NCI-H1092 treated with DMSO at 0.1 percent for 48 hours (cell line): ENCODE data around the gene ZCCHC24.
"Not testable (repeated sequence)": the region's sequence is repeated elsewhere in the genome, so short reads cannot be mapped to it uniquely, and the experiment has no call there.

Experiments used
- DNase-seq: peaks from one replicate; lab custom pipeline; 2025; lab: John Stamatoyannopoulos, UW

ZCCHC24 gene

GRCh38 chr10:79472449-79472848, 27.0 kb upstream of the ZCCHC24 start:
- no peak for DNase-seq

- DNase-seq: no peak
Observed at GRCh38 chr10:79471776-79472175, 26.4 kb upstream of the ZCCHC24 start.

GRCh38 chr10:79470096-79470495, 24.7 kb upstream of the ZCCHC24 start:
- no peak for DNase-seq

DNA sequence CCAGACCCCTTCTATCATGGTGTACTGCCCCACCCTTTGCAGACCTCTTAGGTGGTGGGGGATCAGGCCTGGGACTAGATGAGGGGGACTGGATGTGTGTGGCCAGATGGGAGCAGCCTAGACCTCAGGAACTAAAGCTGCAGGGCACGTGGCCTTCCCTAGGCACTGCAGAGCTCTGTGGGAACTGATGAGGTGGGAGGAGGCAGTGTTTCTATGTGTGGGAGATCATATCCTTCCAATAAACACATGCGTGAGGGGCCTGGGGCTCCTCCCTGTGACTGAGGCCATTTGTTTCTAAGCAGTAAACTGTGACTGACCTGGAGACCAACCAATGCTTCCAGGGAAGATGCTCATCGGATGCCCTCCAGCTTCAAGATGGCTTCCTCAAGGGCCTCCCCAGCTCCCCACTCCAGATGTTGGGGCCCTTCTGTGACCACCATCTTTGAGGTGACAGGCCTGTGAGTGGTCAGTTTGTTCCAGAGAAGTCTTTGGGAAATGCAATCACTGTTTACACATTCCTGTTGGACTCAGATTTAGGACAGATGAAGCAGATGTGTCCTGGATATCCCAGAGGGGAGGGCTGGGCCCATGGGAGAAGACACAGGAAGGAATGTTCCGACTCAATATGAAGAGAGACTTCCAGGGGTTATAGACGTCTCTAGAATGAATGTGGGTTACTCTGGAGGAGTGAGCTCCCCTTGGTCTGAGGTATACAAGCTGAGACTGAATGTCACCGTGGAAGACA, 23.6 kb upstream of the ZCCHC24 start:
- no peak for DNase-seq

DNA sequence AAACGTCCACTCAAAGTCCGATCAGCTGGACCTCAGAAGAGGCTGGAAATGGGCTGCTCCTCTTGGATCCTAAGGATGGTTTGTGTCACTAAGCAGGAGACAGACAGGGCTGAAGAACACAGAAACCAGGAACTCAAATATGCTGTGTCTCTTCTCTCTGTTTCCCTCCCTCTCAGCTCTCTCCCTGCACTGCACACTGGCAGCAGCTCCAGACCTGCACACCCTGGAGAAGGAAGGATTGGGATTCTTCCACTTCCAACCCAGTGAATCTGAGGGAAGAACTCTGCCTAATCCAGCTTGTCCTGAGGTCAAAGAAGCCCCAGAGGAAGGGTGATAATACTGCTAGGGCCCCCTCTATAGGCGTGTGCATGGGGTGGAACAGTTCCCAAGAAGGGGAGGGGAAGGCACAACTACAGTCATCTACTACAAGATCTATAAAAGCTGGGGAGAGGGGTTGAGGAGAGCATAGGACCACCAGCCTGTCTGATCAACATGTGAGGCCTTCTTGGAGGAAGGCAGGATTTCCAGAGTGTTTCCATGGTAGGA, 22.7 kb upstream of the ZCCHC24 start:
- no peak for DNase-seq

GRCh38 chr10:79465341-79465740, 19.9 kb upstream of the ZCCHC24 start:
- DNase-seq: no peak

GRCh38 chr10:79463578-79464496, 18.4 kb upstream of the ZCCHC24 start:
- no peak for DNase-seq

DNA sequence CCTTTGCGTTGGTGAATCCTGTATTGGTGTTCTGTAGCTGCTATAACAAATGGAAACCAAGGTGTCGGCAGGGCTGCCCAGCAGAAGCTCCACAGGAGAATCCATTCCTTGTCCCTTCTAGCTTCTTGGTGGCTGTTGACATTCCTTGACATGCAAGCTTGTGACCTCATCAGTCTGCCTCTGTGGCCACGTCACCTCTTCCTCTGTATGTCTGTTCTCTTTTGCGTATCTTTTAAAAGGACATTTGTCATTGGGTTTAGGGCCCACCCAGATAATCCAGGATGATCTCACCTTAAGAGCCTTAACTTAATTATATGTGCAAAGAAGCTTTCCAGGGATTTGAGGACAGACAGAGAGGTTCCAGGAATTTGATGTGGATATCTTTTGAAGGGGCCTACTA, 15.3 kb upstream of the ZCCHC24 start:
- DNase-seq: no peak

DNA sequence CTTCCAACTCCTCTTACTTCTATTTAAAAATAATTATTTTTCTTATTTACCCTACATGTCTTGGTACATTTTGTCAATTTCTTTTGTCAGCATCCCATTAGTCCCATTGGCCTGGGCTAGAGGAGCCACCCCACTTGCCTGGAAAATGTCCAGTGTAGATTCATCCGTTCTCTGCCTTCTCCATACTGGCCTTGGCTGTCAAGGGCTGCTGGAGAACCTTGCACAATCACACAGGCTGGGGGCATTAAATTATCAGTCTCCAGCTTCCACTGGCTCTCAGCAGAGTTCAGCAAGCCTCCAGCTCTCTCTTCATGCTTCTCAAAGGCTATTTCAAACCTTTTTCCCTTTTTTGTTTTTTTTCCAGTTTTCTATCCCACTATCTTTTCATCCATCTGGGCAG, 13.8 kb upstream of the ZCCHC24 start:
- no peak for DNase-seq

DNA sequence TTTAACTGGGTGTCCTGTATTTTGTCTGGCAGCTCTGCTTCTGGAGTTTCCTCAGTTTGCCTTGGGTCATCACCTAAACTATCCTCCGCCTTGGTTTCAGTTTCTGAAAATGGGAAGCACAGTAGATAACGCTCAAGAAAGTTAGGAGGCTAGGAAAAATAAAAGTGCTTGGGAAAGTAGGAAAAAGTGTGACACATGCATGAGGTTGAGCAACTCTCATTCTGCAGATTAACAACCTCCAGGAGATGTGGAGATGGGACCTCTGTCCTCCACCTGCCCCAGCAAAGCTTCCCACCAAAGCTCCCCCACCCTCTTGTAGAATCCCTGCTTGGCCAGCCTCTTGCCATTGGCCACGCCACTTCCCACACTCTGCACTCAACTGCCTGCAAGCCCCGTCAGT, 13.1 kb upstream of the ZCCHC24 start:
- no peak for DNase-seq

DNA sequence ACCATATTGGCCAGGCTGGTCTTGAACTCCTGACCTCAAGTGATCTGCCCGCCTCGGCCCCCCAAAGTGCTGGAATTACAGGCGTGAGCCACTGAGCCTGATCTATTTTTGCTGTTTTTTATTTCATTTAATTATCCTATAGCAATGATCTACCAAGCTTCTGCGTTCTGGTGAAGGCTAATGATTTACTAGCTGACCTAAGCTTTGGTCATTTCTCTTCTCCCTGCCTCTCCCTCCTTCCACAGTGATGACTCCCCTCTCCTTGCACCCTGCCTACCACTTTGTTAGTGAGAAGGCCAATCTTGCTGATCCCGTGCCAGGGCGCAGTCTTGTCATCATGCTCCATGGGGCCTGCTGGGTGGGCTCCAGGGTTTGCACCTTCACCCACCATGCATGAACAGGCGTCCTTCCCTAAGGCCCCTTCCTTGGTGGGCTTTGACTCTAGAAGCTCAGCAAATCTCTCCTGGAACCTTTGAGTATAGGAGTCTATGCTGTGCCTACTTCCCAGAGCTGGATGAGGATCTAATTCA, 11.9 kb upstream of the ZCCHC24 start:
- DNase-seq: no peak

GRCh38 chr10:79454259-79454658, 8.8 kb upstream of the ZCCHC24 start:
- DNase-seq: no peak

DNA sequence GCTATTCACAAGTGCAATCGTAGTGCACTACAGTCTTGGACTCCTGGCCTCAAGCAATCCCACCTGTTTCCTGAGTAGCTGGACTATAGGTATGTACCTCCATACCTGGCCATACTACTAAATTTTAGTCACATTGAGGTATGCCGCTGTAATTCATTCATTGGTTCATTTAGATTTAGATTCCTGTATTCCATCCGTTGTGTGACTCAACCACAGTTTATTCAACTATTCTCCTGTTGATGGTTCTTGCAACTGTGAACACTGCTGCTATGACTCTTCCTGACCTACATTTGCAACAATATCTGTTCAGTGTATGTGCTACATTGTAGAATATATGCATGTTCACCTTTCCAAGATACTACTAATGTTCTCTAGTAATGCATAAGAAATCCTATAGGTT, 8.0 kb upstream of the ZCCHC24 start:
- no peak for DNase-seq

DNA sequence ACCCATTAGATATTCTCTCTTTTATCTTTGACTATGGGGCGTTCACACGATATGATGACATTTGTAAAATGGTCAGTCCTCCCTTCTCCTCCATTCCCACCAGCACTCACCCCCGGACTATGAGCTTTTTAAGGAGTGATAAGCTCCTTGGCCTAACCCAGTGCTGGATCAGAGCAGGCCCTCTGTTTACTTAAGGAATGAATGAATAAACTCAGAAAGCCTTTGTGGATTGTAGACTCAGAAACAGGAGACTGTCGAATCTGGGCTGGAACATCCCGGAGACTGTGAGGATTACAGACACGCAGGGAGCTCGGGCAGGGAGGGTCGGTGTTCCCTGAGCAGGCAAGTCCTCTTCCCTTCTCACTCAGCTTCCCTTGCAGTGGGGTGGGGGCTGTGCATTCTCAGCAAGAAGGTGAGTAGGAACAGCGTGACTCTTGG, 6.8 kb upstream of the ZCCHC24 start:
- no peak for DNase-seq

- DNase-seq: no peak
Observed at GRCh38 chr10:79451046-79451699, 5.7 kb upstream of the ZCCHC24 start.

- DNase-seq: no peak
Observed at GRCh38 chr10:79449181-79450146, 4.0 kb upstream of the ZCCHC24 start.

DNA sequence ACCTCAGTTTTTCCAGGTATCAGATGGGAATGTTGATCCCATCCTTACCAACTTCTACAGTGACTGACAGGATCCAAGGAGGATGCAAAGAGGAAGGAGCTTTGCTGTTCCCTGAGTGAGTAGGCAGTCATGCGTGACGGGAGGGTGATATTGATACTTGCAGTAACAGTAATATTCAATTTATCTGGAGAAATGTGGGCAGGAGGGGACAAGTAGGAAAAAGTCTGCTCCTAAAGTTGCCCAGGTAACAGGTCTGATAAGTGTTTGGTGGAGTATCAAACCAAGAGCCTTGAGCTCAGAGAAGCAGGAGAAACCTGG, 3.3 kb upstream of the ZCCHC24 start:
- DNase-seq: no peak

- no peak for DNase-seq
Observed at GRCh38 chr10:79447911-79448731, 2.7 kb upstream of the ZCCHC24 start.

- not testable (repeated sequence) for DNase-seq
Observed at GRCh38 chr10:79447249-79447648, 1.8 kb upstream of the ZCCHC24 start.

GRCh38 chr10:79446758-79447084, 1.3 kb upstream of the ZCCHC24 start:
- no peak for DNase-seq
